ENCODE data around the gene STK32C.

GRCh38 chr10:132186488-132187429, 121.0 kb downstream of the STK32C start, which contains the start of gene DPYSL4:
- TF ChIP-seq CTCF (IDR thresholded peaks at IDR 0.05) (no peak), POLR2AphosphoS5 (IDR thresholded peaks at IDR 0.05) (no peak), POLR2A (IDR thresholded peaks at IDR 0.05) (no peak), EP300 (IDR thresholded peaks at IDR 0.05) (no peak)
